Lower leg skin (tissue), 3 donors: ENCODE measurements around the gene LPIN1.

Source experiments
- POLR2A ChIP-seq, 2 donors: fragments of 450-650 bp; IDR thresholded peaks; one replicate each; pipeline ENCODE4 v1.6.1; 2016 to 2017; ENCODE audit warnings: antibody characterized with exemption in 2 of 2, mild to moderate bottlenecking in 1 of 2, moderate library complexity in 1 of 2
- TF ChIP-seq, protein P1 (sequence below), 3 donors: fragments of 450-650 bp; IDR thresholded peaks; one replicate each; pipeline ENCODE4 v1.5.1; 2016; ENCODE audit warnings: antibody characterized with exemption in 3 of 3, mild to moderate bottlenecking in 3 of 3, moderate library complexity in 2 of 3

- no peak for TF ChIP-seq POLR2A (IDR thresholded peaks at IDR 0.05)
- TF ChIP-seq, protein P1, sequence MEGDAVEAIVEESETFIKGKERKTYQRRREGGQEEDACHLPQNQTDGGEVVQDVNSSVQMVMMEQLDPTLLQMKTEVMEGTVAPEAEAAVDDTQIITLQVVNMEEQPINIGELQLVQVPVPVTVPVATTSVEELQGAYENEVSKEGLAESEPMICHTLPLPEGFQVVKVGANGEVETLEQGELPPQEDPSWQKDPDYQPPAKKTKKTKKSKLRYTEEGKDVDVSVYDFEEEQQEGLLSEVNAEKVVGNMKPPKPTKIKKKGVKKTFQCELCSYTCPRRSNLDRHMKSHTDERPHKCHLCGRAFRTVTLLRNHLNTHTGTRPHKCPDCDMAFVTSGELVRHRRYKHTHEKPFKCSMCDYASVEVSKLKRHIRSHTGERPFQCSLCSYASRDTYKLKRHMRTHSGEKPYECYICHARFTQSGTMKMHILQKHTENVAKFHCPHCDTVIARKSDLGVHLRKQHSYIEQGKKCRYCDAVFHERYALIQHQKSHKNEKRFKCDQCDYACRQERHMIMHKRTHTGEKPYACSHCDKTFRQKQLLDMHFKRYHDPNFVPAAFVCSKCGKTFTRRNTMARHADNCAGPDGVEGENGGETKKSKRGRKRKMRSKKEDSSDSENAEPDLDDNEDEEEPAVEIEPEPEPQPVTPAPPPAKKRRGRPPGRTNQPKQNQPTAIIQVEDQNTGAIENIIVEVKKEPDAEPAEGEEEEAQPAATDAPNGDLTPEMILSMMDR (IDR thresholded peaks at IDR 0.05), result no peak
Observed at GRCh38 chr2:11698009-11698922, 48.2 kb upstream of the LPIN1 start.
